Measurements from ENCODE around the gene AP1B1.

DNA sequence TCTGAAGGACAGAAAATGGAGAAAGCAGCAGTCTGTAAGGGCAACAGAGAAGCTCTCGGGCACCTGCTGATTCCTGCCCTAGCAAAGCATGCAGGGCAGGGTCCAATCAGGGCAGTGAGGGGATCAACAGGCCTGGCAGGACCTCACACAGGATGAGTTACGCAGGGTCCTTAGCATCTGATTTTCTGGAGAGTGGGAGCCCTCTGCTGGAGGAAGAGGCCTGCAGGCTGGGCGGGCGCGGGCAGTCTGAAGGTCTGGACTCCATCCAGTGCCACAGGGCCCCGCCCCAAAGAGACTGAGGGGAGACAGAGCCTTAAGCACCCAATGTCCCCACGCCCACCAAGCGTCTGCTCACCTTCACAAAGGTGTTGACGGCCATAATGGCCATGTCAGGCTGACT lies 28.9 kb downstream of the AP1B1 start:
- no peak for TF ChIP-seq POLR2AphosphoS5 (IDR thresholded peaks at IDR 0.05; ENCODE audit: borderline replicate concordance, low read depth, low read length)
- TF ChIP-seq FOXP2 (optimal IDR thresholded peaks at IDR 0.05; ENCODE audit: control extremely low read depth, extremely low read length, insufficient read depth): no peak
